CD14-positive monocyte (primary cell): ENCODE data around the gene PDLIM4. TPM values are rescaled to one million over a fixed set of nuclear protein-coding genes. Genes with fewer than 3 reads are reported as not detected.

Experiments used
- DNase-seq, 3 donors: peaks; one replicate each; pipeline ENCODE4 v3.0.0-alpha.2; 2011 to 2022
- H2AFZ ChIP-seq: 2 replicates; pipeline ENCODE4 v1.6.0; 2012; ENCODE audit warnings: mild to moderate bottlenecking, low read depth, low read length, inconsistent platforms; ENCODE audit not compliant: insufficient read depth, poor library complexity, severe bottlenecking
- H3K27ac ChIP-seq, 2 donors: 1 replicate in 1 of 2; 2 replicates in 1 of 2; pipeline ENCODE4 v1.5.1; 2012 to 2013; ENCODE audit warnings: low read length in 2 of 2, control low read depth in 1 of 2, inconsistent platforms in 1 of 2, low read depth in 1 of 2, mild to moderate bottlenecking in 1 of 2
- H3K27me3 ChIP-seq, 2 donors: one replicate each; pipeline versions ENCODE4 v1.6.0 to v1.6.1; 2011 to 2013; ENCODE audit warnings: low read length in 2 of 2; ENCODE audit not compliant: control insufficient read depth in 2 of 2, insufficient read depth in 2 of 2
- H3K36me3 ChIP-seq, 2 donors: replicated peaks in 1 of 2; 1 replicate in 1 of 2; 2 replicates in 1 of 2; pipeline versions ENCODE4 v1.5.1 to v1.6.1; 2012 to 2013; ENCODE audit warnings: low read length in 2 of 2, control low read depth in 1 of 2, inconsistent platforms in 1 of 2, mild to moderate bottlenecking in 1 of 2; ENCODE audit not compliant: insufficient read depth in 2 of 2, control insufficient read depth in 1 of 2
- H3K4me1 ChIP-seq, 2 donors: 1 replicate in 1 of 2; 2 replicates in 1 of 2; pipeline versions ENCODE4 v1.5.1 to v1.6.1; 2012 to 2013; ENCODE audit warnings: low read length in 2 of 2, control low read depth in 1 of 2, inconsistent platforms in 1 of 2, mild to moderate bottlenecking in 1 of 2, moderate library complexity in 1 of 2; ENCODE audit not compliant: insufficient read depth in 2 of 2, control insufficient read depth in 1 of 2
- H3K4me2 ChIP-seq: replicated peaks from 2 replicates; pipeline ENCODE3; 2012; ENCODE audit warnings: low read length, moderate library complexity, mild to moderate bottlenecking; ENCODE audit not compliant: poor library complexity, severe bottlenecking; ENCODE audit errors: extremely low read depth
- H3K4me3 ChIP-seq, 3 experiments: fragments of 200-600 bp in 1 of 3; sonication (generic) in 1 of 3; replicated peaks in 1 of 3; 1 replicate in 2 of 3; 2 replicates in 1 of 3; pipeline ENCODE4 v1.5.1; 2011 to 2013; ENCODE audit warnings: low read length in 3 of 3, mild to moderate bottlenecking in 3 of 3, control low read depth in 2 of 3, low read depth in 2 of 3, inconsistent platforms in 1 of 3, moderate library complexity in 1 of 3
- H3K79me2 ChIP-seq: 2 replicates; pipeline ENCODE4 v1.6.0; 2012; ENCODE audit warnings: mild to moderate bottlenecking, control low read depth, inconsistent platforms, low read length, moderate library complexity; ENCODE audit not compliant: insufficient read depth
- H3K9ac ChIP-seq: 2 replicates; pipeline ENCODE4 v1.6.0; 2017; ENCODE audit warnings: low read length, mild to moderate bottlenecking; ENCODE audit not compliant: insufficient read depth, poor library complexity, severe bottlenecking
- H3K9me3 ChIP-seq, 2 donors: replicated peaks in 1 of 2; 1 replicate in 1 of 2; 2 replicates in 1 of 2; pipeline versions ENCODE4 v1.5.1 to v1.6.1; 2012 to 2013; ENCODE audit warnings: low read length in 2 of 2, control low read depth in 1 of 2; ENCODE audit not compliant: control insufficient read depth in 1 of 2, insufficient read depth in 1 of 2
- H4K20me1 ChIP-seq: 2 replicates; pipeline ENCODE4 v1.6.0; 2012; ENCODE audit warnings: mild to moderate bottlenecking, low read length, control low read depth, moderate library complexity; ENCODE audit not compliant: insufficient read depth
- H3K27ac Mint-ChIP-seq, 7 donors: one replicate each; pipeline ENCODE4 v1.8.0; 2020; ENCODE audit warnings: mild to moderate bottlenecking in 7 of 7, mixed read lengths in 7 of 7, moderate library complexity in 6 of 7, inconsistent platforms in 2 of 7
- H3K27me3 Mint-ChIP-seq, 3 donors: one replicate each; pipeline ENCODE4 v1.8.0; 2021 to 2022; ENCODE audit warnings: low read depth in 3 of 3, mild to moderate bottlenecking in 3 of 3, mixed read lengths in 3 of 3, moderate library complexity in 3 of 3, inconsistent platforms in 1 of 3
- H3K36me3 Mint-ChIP-seq, 2 donors: one replicate each; pipeline ENCODE4 v1.8.0; 2020; ENCODE audit warnings: mixed read lengths in 2 of 2, inconsistent platforms in 1 of 2, mild to moderate bottlenecking in 1 of 2
- H3K4me1 Mint-ChIP-seq: one replicate; pipeline ENCODE4 v1.8.0; 2020; ENCODE audit warnings: mild to moderate bottlenecking, mixed read lengths
- H3K4me3 Mint-ChIP-seq, 2 donors: one replicate each; pipeline ENCODE4 v1.8.0; 2020; ENCODE audit warnings: mild to moderate bottlenecking in 2 of 2, mixed read lengths in 2 of 2, moderate library complexity in 1 of 2
- H3K9me3 Mint-ChIP-seq, 7 donors: one replicate each; pipeline ENCODE4 v1.8.0; 2020 to 2022; ENCODE audit warnings: mixed read lengths in 7 of 7, mild to moderate bottlenecking in 6 of 7, moderate library complexity in 6 of 7, inconsistent platforms in 2 of 7
- WGBS: methylation state at CpG from one replicate; pipeline ENCODE4 v1.1.5; 2013; ENCODE audit warnings: missing lambda C conversion rate; ENCODE audit not compliant: insufficient coverage; 5-methylcytosine and 5-hydroxymethylcytosine counted together
- intact Hi-C, 2 donors: fragments of 100-400 bp; cut with micrococcal nuclease; formaldehyde crosslinking; loops; one replicate each; pipeline versions ENCODE4 v1.15.0 to v1.15.1; 2023
- polyA plus RNA-seq, 3 donors: library from polyadenylated mRNA; depleted of rRNA in 1 of 3; unstranded in 2 of 3; stranded (reverse) in 1 of 3; fragments of 300-500 nt in 2 of 3; fragments of >200 nt in 1 of 3; fragmentation: Illumina TruSeq in 2 of 3; gene quantifications; 1 replicate in 2 of 3; 2 replicates in 1 of 3; pipeline ENCODE4 v1.2.3, GENCODE V29; 2012 to 2021
- TF ChIP-seq, protein P1 (sequence below): fragments of 200-600 bp; IDR thresholded peaks from one replicate; pipeline ENCODE4 v1.8.0; 2022; ENCODE audit warnings: antibody characterized with exemption, mild to moderate bottlenecking

The PDLIM4 gene
- polyA plus RNA-seq, 3 donors, result not detected

DNA sequence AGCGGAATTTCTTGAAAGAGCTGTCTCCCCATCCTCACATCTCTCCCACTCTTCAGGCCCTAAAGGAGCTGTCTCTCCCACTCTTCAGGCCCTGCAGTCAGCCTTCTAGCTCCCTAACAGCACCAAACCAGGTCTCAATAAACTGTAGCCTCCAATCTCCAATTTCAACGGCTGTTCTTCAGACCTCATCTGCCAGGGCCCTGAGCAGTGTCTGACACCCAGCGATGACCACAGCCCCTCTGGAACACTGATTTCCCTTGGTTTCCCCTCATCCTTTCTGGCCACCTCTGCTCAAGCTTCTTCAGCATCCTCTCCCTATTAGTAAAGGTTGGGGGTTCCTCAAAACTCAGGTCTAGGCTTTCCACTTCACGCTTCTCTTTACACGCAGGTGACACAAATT is 28.3 kb upstream of the PDLIM4 start:
- Mint-ChIP-seq H3K4me3 (peak overlapping the region in 1 of 2 donors; percentile 40), H3K9me3 (peaks cover 0 to 5% (median 0%) of the 10 kb centered on the region in 7 donors), H3K27me3 (peaks cover 36 to 44% (median 43%) of the 10 kb centered on the region in 3 donors), H3K36me3 (no peaks in the 10 kb centered on the region), H3K27ac (no peak overlapping the region), H3K4me1 (peaks cover 16% of the 10 kb centered on the region)
- H3K9ac ChIP-seq, result no peak overlapping the region
- 100% methylated on average over 4 of the region's 5 CpGs for WGBS
- H3K4me2 ChIP-seq, result no peak overlapping the region
- no peak overlapping the region for H3K4me3 ChIP-seq
- no peaks in the 10 kb centered on the region for H3K36me3 ChIP-seq
- peaks cover 8 to 22% of the 10 kb centered on the region in 2 donors for H3K27me3 ChIP-seq
- TF ChIP-seq, protein P1, sequence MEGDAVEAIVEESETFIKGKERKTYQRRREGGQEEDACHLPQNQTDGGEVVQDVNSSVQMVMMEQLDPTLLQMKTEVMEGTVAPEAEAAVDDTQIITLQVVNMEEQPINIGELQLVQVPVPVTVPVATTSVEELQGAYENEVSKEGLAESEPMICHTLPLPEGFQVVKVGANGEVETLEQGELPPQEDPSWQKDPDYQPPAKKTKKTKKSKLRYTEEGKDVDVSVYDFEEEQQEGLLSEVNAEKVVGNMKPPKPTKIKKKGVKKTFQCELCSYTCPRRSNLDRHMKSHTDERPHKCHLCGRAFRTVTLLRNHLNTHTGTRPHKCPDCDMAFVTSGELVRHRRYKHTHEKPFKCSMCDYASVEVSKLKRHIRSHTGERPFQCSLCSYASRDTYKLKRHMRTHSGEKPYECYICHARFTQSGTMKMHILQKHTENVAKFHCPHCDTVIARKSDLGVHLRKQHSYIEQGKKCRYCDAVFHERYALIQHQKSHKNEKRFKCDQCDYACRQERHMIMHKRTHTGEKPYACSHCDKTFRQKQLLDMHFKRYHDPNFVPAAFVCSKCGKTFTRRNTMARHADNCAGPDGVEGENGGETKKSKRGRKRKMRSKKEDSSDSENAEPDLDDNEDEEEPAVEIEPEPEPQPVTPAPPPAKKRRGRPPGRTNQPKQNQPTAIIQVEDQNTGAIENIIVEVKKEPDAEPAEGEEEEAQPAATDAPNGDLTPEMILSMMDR, result no peak
- H4K20me1 ChIP-seq, result no peaks in the 10 kb centered on the region
- no peaks in the 10 kb centered on the region for H3K79me2 ChIP-seq
- no peak overlapping the region for H3K27ac ChIP-seq
- H3K4me1 ChIP-seq, result peaks cover 9 to 10% of the 10 kb centered on the region in 2 donors
- H3K9me3 ChIP-seq, result no peaks in the 10 kb centered on the region
- no peak for DNase-seq
- intact Hi-C loops, result no loop called here
- H2AFZ ChIP-seq, result no peak overlapping the region

DNA sequence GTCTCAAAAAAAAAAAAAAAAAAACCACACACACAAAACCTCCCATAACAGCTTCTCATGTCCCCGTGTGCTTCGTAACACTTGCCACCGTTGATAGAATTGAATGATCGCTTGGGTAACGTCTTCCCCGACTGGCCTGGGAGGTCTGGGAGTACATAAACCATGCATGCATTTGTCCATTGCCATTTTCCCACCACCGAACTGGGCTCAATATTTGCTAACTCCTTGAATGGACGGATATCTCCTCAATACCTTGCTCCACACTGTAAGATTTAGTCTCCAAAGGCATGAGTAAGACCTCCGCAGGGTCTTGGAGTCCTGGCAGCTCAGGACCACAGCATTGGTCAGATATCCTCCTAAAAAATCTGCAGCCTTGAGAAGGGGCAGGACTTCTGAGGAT is 26.6 kb upstream of the PDLIM4 start:
- peaks cover 35 to 37% (median 37%) of the 10 kb centered on the region in 3 donors for H3K27me3 Mint-ChIP-seq
- peaks cover 0 to 5% (median 0%) of the 10 kb centered on the region in 7 donors for H3K9me3 Mint-ChIP-seq
- H3K27ac ChIP-seq, result no peak overlapping the region
- no peak overlapping the region for H3K4me3 ChIP-seq
- no peaks in the 10 kb centered on the region for H3K79me2 ChIP-seq
- TF ChIP-seq, protein P1, result no peak
- no peak overlapping the region for H3K9ac ChIP-seq
- peaks cover 13% of the 10 kb centered on the region for H3K4me1 Mint-ChIP-seq
- DNase-seq, result no peak
- H2AFZ ChIP-seq, result no peak overlapping the region
- peaks cover 8 to 22% of the 10 kb centered on the region in 2 donors for H3K27me3 ChIP-seq
- WGBS, result 84% methylated on average over 9 of the region's 9 CpGs
- no peaks in the 10 kb centered on the region for H3K36me3 ChIP-seq
- H3K4me1 ChIP-seq, result peaks cover 9 to 10% of the 10 kb centered on the region in 2 donors
- H4K20me1 ChIP-seq, result no peaks in the 10 kb centered on the region
- H3K4me3 Mint-ChIP-seq, result no peak overlapping the region
- intact Hi-C loops, result no loop called here
- no peaks in the 10 kb centered on the region for H3K9me3 ChIP-seq
- no peaks in the 10 kb centered on the region for H3K36me3 Mint-ChIP-seq
- no peak overlapping the region for H3K4me2 ChIP-seq
- H3K27ac Mint-ChIP-seq, result no peak overlapping the region
